Sigmoid colon (tissue), 7 donors: ENCODE data around the gene OR2C1. TPM values are rescaled to one million over a fixed set of nuclear protein-coding genes. Genes with fewer than 3 reads are reported as not detected.

Experiments used
- DNase-seq: peaks from one replicate; pipeline ENCODE4 v3.0.0-alpha.2; 2019
- H3K27ac ChIP-seq, 4 donors: fragments of 200-600 bp; sonication (generic); one replicate each; pipeline ENCODE4 v1.5.1; 2016 to 2019; ENCODE audit warnings: mild to moderate bottlenecking in 1 of 4
- H3K27me3 ChIP-seq, 3 donors: fragments of 200-600 bp; sonication (generic); one replicate each; pipeline ENCODE4 v1.5.1; 2019; ENCODE audit warnings: mild to moderate bottlenecking in 1 of 3
- H3K36me3 ChIP-seq, 4 donors: fragments of 200-600 bp; sonication (generic); one replicate each; pipeline ENCODE4 v1.5.1; 2016 to 2019
- H3K4me1 ChIP-seq, 4 donors: fragments of 200-600 bp; sonication (generic); one replicate each; pipeline ENCODE4 v1.5.1; 2017 to 2019
- H3K4me3 ChIP-seq, 4 donors: fragments of 200-600 bp; sonication (generic); one replicate each; pipeline ENCODE4 v1.5.1; 2017 to 2019; ENCODE audit warnings: mild to moderate bottlenecking in 2 of 4, moderate library complexity in 1 of 4
- H3K9me3 ChIP-seq, 4 donors: fragments of 200-600 bp in 3 of 4; sonication (generic) in 3 of 4; one replicate each; pipeline versions ENCODE4 v1.5.1 to v1.6.1; 2013 to 2019
- CTCF ChIP-seq, 4 experiments: fragments of 450-650 bp in 3 of 4; fragments of 200-600 bp in 1 of 4; IDR thresholded peaks; one replicate each; pipeline ENCODE4 v1.5.1; 2016 to 2019; ENCODE audit warnings: antibody characterized with exemption in 4 of 4, mild to moderate bottlenecking in 3 of 4, moderate library complexity in 2 of 4
- EP300 ChIP-seq, 4 donors: sonication (generic); formaldehyde crosslinking; IDR thresholded peaks; one replicate each; pipeline ENCODE4 v1.6.1; 2017; ENCODE audit warnings: antibody characterized with exemption in 4 of 4
- POLR2A ChIP-seq, 2 donors: fragments of 450-650 bp; IDR thresholded peaks; one replicate each; pipeline ENCODE4 v1.6.1; 2016; ENCODE audit warnings: antibody characterized with exemption in 2 of 2, mild to moderate bottlenecking in 2 of 2, moderate library complexity in 2 of 2
- POLR2AphosphoS5 ChIP-seq, 4 donors: sonication (generic); formaldehyde crosslinking; IDR thresholded peaks; one replicate each; pipeline ENCODE4 v1.6.1; 2017; ENCODE audit warnings: antibody characterized with exemption in 4 of 4
- WGBS, 2 donors: extraction: QIAGEN DNeasy Blood & Tissue Kit; methylation state at CpG; one replicate each; pipeline ENCODE4 v1.1.7; 2013; 5-methylcytosine and 5-hydroxymethylcytosine counted together
- intact Hi-C: fragments of 100-400 bp; cut with DNase I; formaldehyde crosslinking; loops from one replicate; pipeline ENCODE4 v1.15.1; 2023
- polyA plus RNA-seq, 3 donors: library from polyadenylated mRNA; stranded (reverse); fragments of 200-250 nt; gene quantifications; one replicate each; pipeline ENCODE4 v1.2.3, GENCODE V29; 2013
- total RNA-seq, 4 donors: library from RNA; depleted of rRNA; stranded (reverse); fragments of >200 nt; gene quantifications; one replicate each; pipeline ENCODE4 v1.1.0, GENCODE V29; 2016
- donor health status: healthy with polysubstance abuse.
- donor health status: Bipolar disorder and iron deficiency.
- donor health status: healthy.

OR2C1 gene
- total and polyA plus RNA-seq, 7 donors, result 0.09 to 1.4 (median 0.52) TPM; not detected in 3

- Histone ChIP-seq H3K9me3 (peaks cover 34 to 51% (median 46%) of the 10 kb centered on the region in 4 donors), H3K27me3 (no peaks in the 10 kb centered on the region), H3K36me3 (peaks cover 14 to 22% (median 19%) of the 10 kb centered on the region in 4 donors), H3K4me1 (no peaks in the 10 kb centered on the region), H3K4me3 (no peak overlapping the region), H3K27ac (no peak overlapping the region)
- intact Hi-C loops, result no loop called here
- no peak for DNase-seq
- TF ChIP-seq POLR2AphosphoS5 (IDR thresholded peaks at IDR 0.05) (no peak), EP300 (IDR thresholded peaks at IDR 0.05) (no peak), CTCF (IDR thresholded peaks at IDR 0.05) (no peak), POLR2A (IDR thresholded peaks at IDR 0.05) (no peak)
- WGBS, 2 donors, result 62 to 67% methylated on average over 2 of the region's 2 CpGs
Observed at GRCh38 chr16:3321816-3322215, 33.9 kb upstream of the OR2C1 start.

GRCh38 chr16:3327514-3327913 is 28.2 kb upstream of the OR2C1 start:
- Histone ChIP-seq H3K27ac (no peak overlapping the region), H3K27me3 (no peaks in the 10 kb centered on the region), H3K9me3 (no peaks in the 10 kb centered on the region), H3K4me1 (no peaks in the 10 kb centered on the region), H3K4me3 (no peak overlapping the region), H3K36me3 (no peaks in the 10 kb centered on the region)
- DNase-seq, result no peak
- TF ChIP-seq POLR2A (IDR thresholded peaks at IDR 0.05), result no peak
- TF ChIP-seq EP300 (IDR thresholded peaks at IDR 0.05), result no peak
- no peak for TF ChIP-seq CTCF (IDR thresholded peaks at IDR 0.05)
- TF ChIP-seq POLR2AphosphoS5 (IDR thresholded peaks at IDR 0.05), result no peak
- WGBS, 2 donors, result 86 to 87% methylated on average over 4 of the region's 4 CpGs
- intact Hi-C loops, result no loop called here

- intact Hi-C loops, result no loop called here
- no peaks in the 10 kb centered on the region for H3K4me1 ChIP-seq
- 9 to 52% methylated on average over 3 of the region's 3 CpGs for WGBS, 2 donors
- H3K27ac ChIP-seq, result no peak overlapping the region
- H3K36me3 ChIP-seq, result no peaks in the 10 kb centered on the region
- no peaks in the 10 kb centered on the region for H3K9me3 ChIP-seq
- H3K4me3 ChIP-seq, result no peak overlapping the region
- TF ChIP-seq CTCF (IDR thresholded peaks at IDR 0.05) (no peak), EP300 (IDR thresholded peaks at IDR 0.05) (no peak), POLR2A (IDR thresholded peaks at IDR 0.05) (no peak), POLR2AphosphoS5 (IDR thresholded peaks at IDR 0.05) (no peak)
- DNase-seq, result no peak
- no peaks in the 10 kb centered on the region for H3K27me3 ChIP-seq
Observed at GRCh38 chr16:3328104-3328503, 27.6 kb upstream of the OR2C1 start.

GRCh38 chr16:3328643-3329042 is 27.0 kb upstream of the OR2C1 start:
- 11 to 58% methylated on average over 2 of the region's 2 CpGs for WGBS, 2 donors
- no peak overlapping the region for H3K4me3 ChIP-seq
- H3K4me1 ChIP-seq, result no peaks in the 10 kb centered on the region
- intact Hi-C loops, result no loop called here
- H3K27me3 ChIP-seq, result no peaks in the 10 kb centered on the region
- no peak for DNase-seq
- no peak overlapping the region for H3K27ac ChIP-seq
- no peaks in the 10 kb centered on the region for H3K36me3 ChIP-seq
- no peaks in the 10 kb centered on the region for H3K9me3 ChIP-seq
- TF ChIP-seq POLR2AphosphoS5 (IDR thresholded peaks at IDR 0.05), result no peak
- no peak for TF ChIP-seq POLR2A (IDR thresholded peaks at IDR 0.05)
- TF ChIP-seq CTCF (IDR thresholded peaks at IDR 0.05), result no peak
- TF ChIP-seq EP300 (IDR thresholded peaks at IDR 0.05), result no peak

GRCh38 chr16:3346041-3346440 is 9.6 kb upstream of the OR2C1 start:
- no peak for DNase-seq
- Histone ChIP-seq H3K9me3 (peaks cover 0 to 3% (median 0%) of the 10 kb centered on the region in 4 donors), H3K36me3 (no peaks in the 10 kb centered on the region), H3K4me3 (no peak overlapping the region), H3K4me1 (no peaks in the 10 kb centered on the region), H3K27me3 (no peaks in the 10 kb centered on the region), H3K27ac (no peak overlapping the region)
- intact Hi-C loops, result no loop called here
- no peak for TF ChIP-seq EP300 (IDR thresholded peaks at IDR 0.05)
- TF ChIP-seq POLR2A (IDR thresholded peaks at IDR 0.05), result no peak
- TF ChIP-seq CTCF (IDR thresholded peaks at IDR 0.05), result no peak
- no peak for TF ChIP-seq POLR2AphosphoS5 (IDR thresholded peaks at IDR 0.05)
- WGBS, 2 donors, result 55 to 68% methylated on average over 2 of the region's 2 CpGs
